Non-pigmented ciliary epithelial cell (primary cell): ENCODE results near the gene ITGA4.

ENCODE experiments used
- DNase-seq: peaks from one replicate; pipeline ENCODE4 v3.0.0-alpha.2; 2010; ENCODE audit warnings: low read depth

ITGA4 gene

DNA sequence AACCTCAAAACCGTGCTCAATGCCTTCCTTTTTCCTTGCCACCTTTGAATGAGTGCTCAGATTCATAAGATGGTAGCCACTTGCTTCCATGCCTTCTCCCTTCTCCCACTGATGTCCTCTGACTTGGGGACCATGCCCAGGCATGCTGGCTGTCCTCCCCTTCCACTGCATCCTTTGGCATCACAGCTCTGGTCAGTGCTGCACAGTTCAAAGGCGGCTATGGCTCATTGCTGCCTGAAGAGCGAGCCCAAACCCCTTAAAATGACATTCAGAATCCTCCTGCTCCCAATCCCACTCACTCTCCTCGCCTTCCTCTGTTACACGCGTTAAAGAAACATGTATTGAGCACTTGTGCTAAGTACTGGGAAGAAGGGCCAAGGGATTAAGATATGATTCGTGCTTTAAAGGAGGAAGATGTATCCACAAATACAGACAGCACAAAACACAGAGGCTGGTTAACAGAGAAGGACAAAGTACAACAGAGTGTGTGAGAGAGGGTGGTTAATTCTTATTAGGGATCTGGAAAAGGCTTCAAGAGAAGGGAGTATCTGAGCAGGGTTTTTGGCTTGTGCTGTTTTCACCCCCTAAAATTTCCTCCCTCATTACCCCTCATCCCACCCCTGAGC is 118.0 kb downstream of the ITGA4 start:
- DNase-seq: no peak

DNA sequence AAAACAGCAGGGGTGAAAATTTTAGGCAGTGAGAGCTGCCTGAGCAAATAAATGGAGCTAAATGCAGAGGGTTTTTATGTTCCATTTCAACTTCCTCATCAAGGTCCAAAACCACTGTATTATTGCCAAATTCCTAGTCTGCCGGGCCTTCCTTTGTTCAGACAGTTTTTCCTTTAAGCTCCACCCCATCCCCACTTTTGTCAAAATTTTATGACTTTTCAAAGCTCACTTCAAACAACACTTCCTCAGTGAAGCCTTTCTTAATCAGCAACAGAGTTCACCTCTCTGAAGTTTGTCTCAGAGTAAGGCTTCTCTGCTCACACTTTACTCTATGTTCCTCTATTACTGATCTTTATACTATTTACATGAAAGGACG is 118.5 kb downstream of the ITGA4 start:
- no peak for DNase-seq

DNA sequence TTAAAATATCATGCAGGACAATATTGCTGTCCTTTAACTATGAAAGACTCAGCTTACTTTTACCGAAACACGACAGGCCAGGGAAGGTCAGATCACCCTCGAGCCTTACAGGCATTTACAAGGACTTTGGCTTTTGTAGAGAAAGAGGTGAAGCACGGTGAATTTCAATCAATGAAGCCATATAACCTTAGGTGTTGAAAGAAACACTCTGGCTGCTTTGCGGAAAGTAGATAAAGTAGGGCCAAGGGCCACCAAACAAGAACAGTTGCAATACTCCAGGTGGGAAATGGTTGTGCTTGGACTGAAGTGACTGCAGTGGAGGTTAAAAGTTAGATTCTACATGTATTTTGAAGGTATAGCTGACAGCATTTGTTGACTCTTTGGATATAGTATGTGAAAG is 119.2 kb downstream of the ITGA4 start:
- no peak for DNase-seq

DNA sequence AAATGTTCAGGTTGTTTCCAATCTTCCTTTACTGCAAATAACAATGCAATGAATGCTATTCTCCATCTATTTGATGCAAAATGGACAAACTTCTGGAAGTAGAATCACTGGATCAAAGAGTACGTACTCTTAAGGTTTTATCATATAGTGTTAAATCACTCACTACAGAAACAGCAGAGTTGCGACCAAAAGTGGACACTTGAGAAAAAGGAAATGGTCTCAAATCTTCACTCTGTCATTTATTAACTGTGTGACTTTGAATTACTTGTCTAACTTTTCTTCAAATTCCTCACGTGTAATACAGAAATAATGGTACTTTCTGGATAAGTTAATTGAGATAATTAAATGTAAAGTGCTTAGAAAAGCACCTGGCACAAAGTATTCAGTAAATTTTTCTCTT is 121.6 kb downstream of the ITGA4 start:
- no peak for DNase-seq

DNA sequence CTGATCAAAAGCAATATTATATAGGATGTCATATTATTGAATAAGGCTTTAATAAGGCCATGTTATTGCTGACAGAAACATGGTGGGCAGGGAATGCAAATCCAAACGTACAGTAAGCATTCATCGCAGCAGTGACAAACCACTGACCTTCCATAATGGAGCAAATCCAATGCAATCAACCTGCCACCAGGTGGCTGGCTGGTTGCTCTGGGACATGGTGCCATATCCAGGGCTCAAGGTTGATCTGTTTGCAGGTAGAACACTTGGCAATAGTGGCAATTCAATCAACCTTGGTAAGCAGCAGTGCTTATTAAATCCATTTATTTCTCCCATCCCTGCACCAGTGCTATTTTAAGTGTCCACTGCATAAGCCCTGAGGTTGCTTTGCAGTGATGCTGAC is 124.3 kb downstream of the ITGA4 start:
- DNase-seq: no peak

DNA sequence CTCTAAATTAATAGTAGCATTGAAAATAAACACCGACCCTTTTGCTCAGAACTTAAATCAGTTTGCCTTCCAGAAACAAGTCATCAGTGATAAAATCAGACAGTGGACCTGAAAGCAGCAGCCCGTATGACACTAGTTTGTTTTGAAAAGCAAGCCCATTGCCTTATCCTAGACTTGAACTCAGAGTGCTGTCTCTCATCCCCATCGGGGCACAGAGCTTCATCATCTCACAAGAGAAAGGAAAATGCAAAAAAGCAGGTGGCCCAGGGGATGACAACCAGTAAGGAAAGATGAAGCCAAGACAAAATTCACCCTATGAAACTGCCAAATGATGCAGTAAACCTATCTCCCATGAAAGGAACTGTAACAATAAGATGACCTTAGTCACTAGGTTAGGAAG is 128.5 kb downstream of the ITGA4 start:
- no peak for DNase-seq
